ENCODE data around the gene PMF1.
A peak's percentile ranks its signal among the peaks of the same experiment; 100 is the strongest.

Gene PMF1

GRCh38 chr1:156228501-156228900, 15.7 kb downstream of the PMF1 start:
- in situ Hi-C loops (cut with HindIII; ENCODE audit: low pct_ligation_motif_present, low pct_unique_long_range_greater_than_20kb, low sequenced_read_pairs) = no loop called here

GRCh38 chr1:156229809-156230472, 17.1 kb downstream of the PMF1 start:
- in situ Hi-C loops (cut with HindIII; ENCODE audit: low pct_ligation_motif_present, low pct_unique_long_range_greater_than_20kb, low sequenced_read_pairs) = no loop called here
- DNase-seq = no peak

More at GRCh38 chr1:156228501-156228900, 15.7 kb downstream of the PMF1 start:
- no peak for DNase-seq

GRCh38 chr1:156230473-156230837, 17.6 kb downstream of the PMF1 start:
- DNase-seq = no peak
- in situ Hi-C loops (cut with HindIII; ENCODE audit: low pct_ligation_motif_present, low pct_unique_long_range_greater_than_20kb, low sequenced_read_pairs) = no loop called here

GRCh38 chr1:156232201-156232894, 19.5 kb downstream of the PMF1 start:
- no peak for DNase-seq
- in situ Hi-C loops (cut with HindIII; ENCODE audit: low pct_ligation_motif_present, low pct_unique_long_range_greater_than_20kb, low sequenced_read_pairs) = no loop called here

GRCh38 chr1:156233426-156234127, 20.8 kb downstream of the PMF1 start:
- in situ Hi-C loops (cut with HindIII; ENCODE audit: low pct_ligation_motif_present, low pct_unique_long_range_greater_than_20kb, low sequenced_read_pairs) = no loop called here
- DNase-seq = peak; percentile 51

- no peak for DNase-seq
- in situ Hi-C loops (cut with HindIII; ENCODE audit: low pct_ligation_motif_present, low pct_unique_long_range_greater_than_20kb, low sequenced_read_pairs) = no loop called here
Observed at GRCh38 chr1:156236164-156236563, 23.4 kb downstream of the PMF1 start.

GRCh38 chr1:156238248-156238647, 25.4 kb downstream of the PMF1 start:
- in situ Hi-C loops (cut with HindIII; ENCODE audit: low pct_ligation_motif_present, low pct_unique_long_range_greater_than_20kb, low sequenced_read_pairs) = no loop called here

GRCh38 chr1:156241311-156241811, 28.6 kb downstream of the PMF1 start:
- peak; percentile 65 for DNase-seq
- in situ Hi-C loops (cut with HindIII; ENCODE audit: low pct_ligation_motif_present, low pct_unique_long_range_greater_than_20kb, low sequenced_read_pairs) = no loop called here

More at GRCh38 chr1:156238248-156238647, 25.4 kb downstream of the PMF1 start:
- no peak for DNase-seq

GRCh38 chr1:156241926-156242325, 29.1 kb downstream of the PMF1 start, which contains the start of gene BGLAP:
BGLAP (plus strand) TSS chr1:156242184; CDS start chr1:156242232, 48 bp downstream.
- in situ Hi-C loops (cut with HindIII; ENCODE audit: low pct_ligation_motif_present, low pct_unique_long_range_greater_than_20kb, low sequenced_read_pairs) = no loop called here
- no peak for DNase-seq

- no peak for DNase-seq
- in situ Hi-C loops (cut with HindIII; ENCODE audit: low pct_ligation_motif_present, low pct_unique_long_range_greater_than_20kb, low sequenced_read_pairs) = no loop called here
Observed at GRCh38 chr1:156242738-156243137, 29.9 kb downstream of the PMF1 start.

GRCh38 chr1:156244126-156244525, 31.3 kb downstream of the PMF1 start:
- in situ Hi-C loops (cut with HindIII; ENCODE audit: low pct_ligation_motif_present, low pct_unique_long_range_greater_than_20kb, low sequenced_read_pairs) = no loop called here
- no peak for DNase-seq

- DNase-seq = no peak
- in situ Hi-C loops (cut with HindIII; ENCODE audit: low pct_ligation_motif_present, low pct_unique_long_range_greater_than_20kb, low sequenced_read_pairs) = no loop called here
Observed at GRCh38 chr1:156244712-156245111, 31.9 kb downstream of the PMF1 start.

- no peak for DNase-seq
- in situ Hi-C loops (cut with HindIII; ENCODE audit: low pct_ligation_motif_present, low pct_unique_long_range_greater_than_20kb, low sequenced_read_pairs) = no loop called here
Observed at GRCh38 chr1:156245451-156246232, 32.8 kb downstream of the PMF1 start.

GRCh38 chr1:156246241-156246780, 33.5 kb downstream of the PMF1 start:
- no peak for DNase-seq

GRCh38 chr1:156246781-156247459, 34.1 kb downstream of the PMF1 start:
- DNase-seq = no peak
- in situ Hi-C loops (cut with HindIII; ENCODE audit: low pct_ligation_motif_present, low pct_unique_long_range_greater_than_20kb, low sequenced_read_pairs) = no loop called here

More at GRCh38 chr1:156246241-156246780, 33.5 kb downstream of the PMF1 start:
- in situ Hi-C loops (cut with HindIII; ENCODE audit: low pct_ligation_motif_present, low pct_unique_long_range_greater_than_20kb, low sequenced_read_pairs) = no loop called here

- in situ Hi-C loops (cut with HindIII; ENCODE audit: low pct_ligation_motif_present, low pct_unique_long_range_greater_than_20kb, low sequenced_read_pairs) = no loop called here
Observed at GRCh38 chr1:156247460-156248322, 34.9 kb downstream of the PMF1 start, which contains the start of gene PAQR6. PAQR6 (minus strand) TSS chr1:156248056; CDS start chr1:156246731, 1,325 bp downstream.

GRCh38 chr1:156248323-156248683, 35.5 kb downstream of the PMF1 start:
- no peak for DNase-seq
- in situ Hi-C loops (cut with HindIII; ENCODE audit: low pct_ligation_motif_present, low pct_unique_long_range_greater_than_20kb, low sequenced_read_pairs) = no loop called here

More at GRCh38 chr1:156247460-156248322, 34.9 kb downstream of the PMF1 start, which contains the start of gene PAQR6:
- DNase-seq = no peak
